DOHH2 (cell line): ENCODE measurements around the gene SORL1.

ENCODE experiments used
- H3F3A ChIP-seq: fragments of 200-600 bp; sonication (generic), shearing (Covaris generic); 2 replicates; pipeline ENCODE4 v1.6.0; 2016; ENCODE audit warnings: antibody characterized with exemption, mild to moderate bottlenecking; ENCODE audit not compliant: control insufficient read depth, insufficient read depth
- H3K27ac ChIP-seq: fragments of 200-600 bp; sonication (generic); 2 replicates; pipeline ENCODE4 v1.5.1; 2014; ENCODE audit warnings: low read depth, mild to moderate bottlenecking, low read length, moderate library complexity
- H3K27me3 ChIP-seq: fragments of 200-600 bp; sonication (generic); 2 replicates; pipeline ENCODE4 v1.6.1; 2014; ENCODE audit warnings: mild to moderate bottlenecking, low read length, mixed read lengths; ENCODE audit not compliant: control insufficient read depth
- H3K36me3 ChIP-seq: fragments of 200-600 bp; sonication (generic); 2 replicates; pipeline ENCODE4 v1.6.1; 2014; ENCODE audit warnings: mild to moderate bottlenecking, low read length, moderate library complexity, mixed read lengths; ENCODE audit not compliant: control insufficient read depth
- H3K4me1 ChIP-seq: fragments of 200-600 bp; sonication (generic); 2 replicates; pipeline ENCODE4 v1.6.1; 2014; ENCODE audit warnings: mild to moderate bottlenecking, low read length, mixed read lengths; ENCODE audit not compliant: control insufficient read depth
- H3K4me2 ChIP-seq: fragments of 200-600 bp; sonication (generic); 2 replicates; pipeline ENCODE4 v1.6.0; 2014; ENCODE audit warnings: mild to moderate bottlenecking, low read length, moderate library complexity
- H3K4me3 ChIP-seq: fragments of 200-600 bp; sonication (generic); 2 replicates; pipeline ENCODE4 v1.5.1; 2014; ENCODE audit warnings: mild to moderate bottlenecking, low read length, mixed read lengths
- H3K79me2 ChIP-seq: fragments of 200-600 bp; sonication (generic); 2 replicates; pipeline ENCODE4 v1.6.1; 2014; ENCODE audit warnings: mild to moderate bottlenecking, low read length, mixed read lengths; ENCODE audit not compliant: control insufficient read depth
- H3K9me2 ChIP-seq: fragments of 200-600 bp; sonication (generic); replicated peaks from 2 replicates; pipeline ENCODE4 v1.6.1; 2014; ENCODE audit warnings: mild to moderate bottlenecking, low read length, mixed read lengths; ENCODE audit not compliant: control insufficient read depth
- H3K9me3 ChIP-seq: fragments of 200-600 bp; sonication (generic); 2 replicates; pipeline ENCODE4 v1.6.1; 2014; ENCODE audit warnings: antibody characterized with exemption, low read length, mixed read lengths; ENCODE audit not compliant: control insufficient read depth, insufficient read depth
- H4K20me1 ChIP-seq: fragments of 200-600 bp; sonication (generic); 2 replicates; pipeline ENCODE4 v1.6.0; 2014; ENCODE audit warnings: low read depth, mild to moderate bottlenecking, antibody characterized with exemption, low read length, moderate library complexity; ENCODE audit not compliant: control insufficient read depth, insufficient read depth
- CTCF ChIP-seq: fragments of 200-600 bp; sonication (generic); IDR thresholded peaks from one replicate; pipeline ENCODE4 v1.5.1; 2014; ENCODE audit warnings: antibody characterized with exemption, mild to moderate bottlenecking, low read depth, low read length; ENCODE audit not compliant: poor library complexity, severe bottlenecking
- EZH2phosphoT487 ChIP-seq: fragments of 200-600 bp; sonication (generic); IDR thresholded peaks from 2 replicates; pipeline ENCODE4 v1.6.1; 2017; ENCODE audit warnings: borderline replicate concordance, mild to moderate bottlenecking, antibody characterized with exemption, low read length, moderate library complexity, mixed read lengths

SORL1 gene

GRCh38 chr11:121670266-121670665 is 218.2 kb downstream of the SORL1 start:
- Histone ChIP-seq H3F3A (no peaks in the 10 kb centered on the region), H3K4me2 (no peak overlapping the region), H4K20me1 (no peaks in the 10 kb centered on the region), H3K4me3 (no peak overlapping the region), H3K27ac (no peak overlapping the region), H3K79me2 (no peaks in the 10 kb centered on the region), H3K36me3 (no peaks in the 10 kb centered on the region), H3K9me3 (no peaks in the 10 kb centered on the region), H3K4me1 (no peaks in the 10 kb centered on the region), H3K9me2 (no peaks in the 10 kb centered on the region), H3K27me3 (0 out of 2 replicates have a peak, but pooled peaks cover 3% of the 10 kb centered on the region)
- TF ChIP-seq CTCF (no peak), EZH2phosphoT487 (no peak)

GRCh38 chr11:121670805-121671282 is 218.7 kb downstream of the SORL1 start:
- no peaks in the 10 kb centered on the region for H4K20me1 ChIP-seq
- no peak for TF ChIP-seq EZH2phosphoT487
- no peak for TF ChIP-seq CTCF
- H3K4me1 ChIP-seq: no peaks in the 10 kb centered on the region
- H3K9me2 ChIP-seq: no peaks in the 10 kb centered on the region
- no peak overlapping the region for H3K27ac ChIP-seq
- H3F3A ChIP-seq: no peaks in the 10 kb centered on the region
- no peak overlapping the region for H3K4me3 ChIP-seq
- no peaks in the 10 kb centered on the region for H3K79me2 ChIP-seq
- no peaks in the 10 kb centered on the region for H3K36me3 ChIP-seq
- no peak overlapping the region for H3K4me2 ChIP-seq
- H3K27me3 ChIP-seq: 0 out of 2 replicates have a peak, but pooled peaks cover 3% of the 10 kb centered on the region
- H3K9me3 ChIP-seq: no peaks in the 10 kb centered on the region

GRCh38 chr11:121671283-121672168 is 219.4 kb downstream of the SORL1 start:
- Histone ChIP-seq H3K9me3 (no peaks in the 10 kb centered on the region), H4K20me1 (no peaks in the 10 kb centered on the region), H3K4me3 (no peak overlapping the region), H3F3A (no peaks in the 10 kb centered on the region), H3K27me3 (0 out of 2 replicates have a peak, but pooled peaks cover 3% of the 10 kb centered on the region), H3K79me2 (no peaks in the 10 kb centered on the region), H3K36me3 (no peaks in the 10 kb centered on the region), H3K27ac (no peak overlapping the region), H3K9me2 (no peaks in the 10 kb centered on the region), H3K4me1 (no peaks in the 10 kb centered on the region), H3K4me2 (no peak overlapping the region)
- no peak for TF ChIP-seq CTCF
